HL-60 (cell line): ENCODE measurements around the gene SCG2.

Experiments
- CTCF ChIP-seq: IDR thresholded peaks from one replicate; pipeline ENCODE4 v1.5.1; 2011; ENCODE audit warnings: low read length, control low read depth, inconsistent platforms; ENCODE audit not compliant: insufficient read depth
- POLR2AphosphoS5 ChIP-seq: IDR thresholded peaks from 2 replicates; pipeline ENCODE4 v1.6.1; 2012; ENCODE audit warnings: low read depth

- TF ChIP-seq CTCF: no peak
- no peak for TF ChIP-seq POLR2AphosphoS5
Observed at GRCh38 chr2:223590964-223591363, 11.2 kb downstream of the SCG2 start.
